Measurements from ENCODE around the gene PDE4D.
A peak's percentile ranks its signal among the peaks of the same experiment; 100 is the strongest.

The PDE4D gene

DNA sequence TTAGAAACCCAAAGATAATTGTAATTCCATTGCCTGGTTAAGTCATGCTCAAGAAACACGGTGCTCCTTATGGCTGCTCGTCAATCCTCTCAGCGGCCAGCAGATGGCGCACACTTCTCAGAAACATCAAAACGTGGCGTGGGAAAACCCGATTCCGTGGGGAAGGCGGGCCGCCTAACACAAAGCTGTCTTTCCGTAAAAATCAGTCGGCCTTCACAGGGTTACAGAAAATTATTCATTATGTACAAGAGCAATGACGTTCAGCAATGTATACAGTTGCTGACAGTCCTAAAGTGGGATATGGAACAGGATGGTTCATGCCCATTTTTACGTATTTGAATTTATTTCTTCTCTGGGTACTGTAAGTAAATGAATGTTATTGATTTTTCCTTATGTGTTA lies 83.5 kb downstream of the PDE4D start:
- DNase-seq (ENCODE audit: low read depth) = peak; percentile 88
- TF ChIP-seq, protein P1, sequence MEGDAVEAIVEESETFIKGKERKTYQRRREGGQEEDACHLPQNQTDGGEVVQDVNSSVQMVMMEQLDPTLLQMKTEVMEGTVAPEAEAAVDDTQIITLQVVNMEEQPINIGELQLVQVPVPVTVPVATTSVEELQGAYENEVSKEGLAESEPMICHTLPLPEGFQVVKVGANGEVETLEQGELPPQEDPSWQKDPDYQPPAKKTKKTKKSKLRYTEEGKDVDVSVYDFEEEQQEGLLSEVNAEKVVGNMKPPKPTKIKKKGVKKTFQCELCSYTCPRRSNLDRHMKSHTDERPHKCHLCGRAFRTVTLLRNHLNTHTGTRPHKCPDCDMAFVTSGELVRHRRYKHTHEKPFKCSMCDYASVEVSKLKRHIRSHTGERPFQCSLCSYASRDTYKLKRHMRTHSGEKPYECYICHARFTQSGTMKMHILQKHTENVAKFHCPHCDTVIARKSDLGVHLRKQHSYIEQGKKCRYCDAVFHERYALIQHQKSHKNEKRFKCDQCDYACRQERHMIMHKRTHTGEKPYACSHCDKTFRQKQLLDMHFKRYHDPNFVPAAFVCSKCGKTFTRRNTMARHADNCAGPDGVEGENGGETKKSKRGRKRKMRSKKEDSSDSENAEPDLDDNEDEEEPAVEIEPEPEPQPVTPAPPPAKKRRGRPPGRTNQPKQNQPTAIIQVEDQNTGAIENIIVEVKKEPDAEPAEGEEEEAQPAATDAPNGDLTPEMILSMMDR (conservative IDR thresholded peaks at IDR 0.05; ENCODE audit: low read depth, low read length) = peak; percentile 95
- H3K4me3 ChIP-seq (ENCODE audit: low read depth, low read length) = peak overlapping the region; percentile 27

DNA sequence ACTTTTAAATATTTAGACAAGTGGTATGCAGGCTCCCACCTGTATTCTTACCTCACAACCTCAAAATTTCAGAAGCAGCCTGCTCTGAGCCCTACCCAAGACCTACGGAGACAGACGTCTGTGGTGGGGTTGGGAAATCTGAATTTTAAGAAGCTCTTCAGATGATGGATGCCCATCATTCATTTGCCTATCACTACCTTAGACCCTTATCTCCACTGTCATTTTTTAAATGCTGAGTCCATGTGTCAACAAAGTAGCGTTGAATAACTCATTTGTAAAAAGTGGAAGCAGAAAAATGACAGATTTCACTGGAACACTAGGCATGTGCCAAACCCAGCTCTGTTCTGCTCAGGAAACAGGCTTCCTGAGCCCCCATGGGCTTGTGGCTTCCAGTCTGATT lies 85.7 kb downstream of the PDE4D start:
- H3K4me3 ChIP-seq (ENCODE audit: low read depth, low read length) = no peak overlapping the region
- DNase-seq (ENCODE audit: low read depth) = no peak
- TF ChIP-seq, protein P1 (conservative IDR thresholded peaks at IDR 0.05; ENCODE audit: low read depth, low read length) = no peak

DNA sequence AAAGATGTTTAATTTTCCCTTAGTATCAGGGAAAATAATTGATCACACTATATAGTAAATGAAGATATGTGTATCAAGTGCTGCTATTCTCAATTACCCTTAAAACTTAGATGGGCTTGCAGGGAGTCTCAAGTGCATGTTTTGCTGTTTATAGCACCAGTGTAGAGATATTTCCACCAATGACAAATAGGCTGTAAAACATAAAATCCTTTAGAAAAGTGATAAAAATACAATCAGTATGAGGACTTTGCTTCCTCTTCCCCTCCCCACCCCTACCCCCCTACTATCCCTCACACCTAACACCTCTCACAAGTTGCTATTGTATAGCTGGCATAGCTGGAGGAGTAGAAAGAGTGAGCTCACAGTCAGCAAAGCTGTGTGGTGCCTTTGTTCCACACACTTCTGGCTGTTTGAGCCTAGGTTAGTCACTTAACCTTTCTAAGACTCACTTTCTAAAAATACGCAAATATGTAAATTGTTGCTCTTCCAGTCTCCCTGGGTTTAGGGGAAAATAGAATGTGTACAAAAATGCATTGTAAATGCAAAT lies 93.1 kb downstream of the PDE4D start:
- no peak for DNase-seq (ENCODE audit: low read depth)
- no peak overlapping the region for H3K4me3 ChIP-seq (ENCODE audit: low read depth, low read length)
- TF ChIP-seq, protein P1 (conservative IDR thresholded peaks at IDR 0.05; ENCODE audit: low read depth, low read length) = no peak

DNA sequence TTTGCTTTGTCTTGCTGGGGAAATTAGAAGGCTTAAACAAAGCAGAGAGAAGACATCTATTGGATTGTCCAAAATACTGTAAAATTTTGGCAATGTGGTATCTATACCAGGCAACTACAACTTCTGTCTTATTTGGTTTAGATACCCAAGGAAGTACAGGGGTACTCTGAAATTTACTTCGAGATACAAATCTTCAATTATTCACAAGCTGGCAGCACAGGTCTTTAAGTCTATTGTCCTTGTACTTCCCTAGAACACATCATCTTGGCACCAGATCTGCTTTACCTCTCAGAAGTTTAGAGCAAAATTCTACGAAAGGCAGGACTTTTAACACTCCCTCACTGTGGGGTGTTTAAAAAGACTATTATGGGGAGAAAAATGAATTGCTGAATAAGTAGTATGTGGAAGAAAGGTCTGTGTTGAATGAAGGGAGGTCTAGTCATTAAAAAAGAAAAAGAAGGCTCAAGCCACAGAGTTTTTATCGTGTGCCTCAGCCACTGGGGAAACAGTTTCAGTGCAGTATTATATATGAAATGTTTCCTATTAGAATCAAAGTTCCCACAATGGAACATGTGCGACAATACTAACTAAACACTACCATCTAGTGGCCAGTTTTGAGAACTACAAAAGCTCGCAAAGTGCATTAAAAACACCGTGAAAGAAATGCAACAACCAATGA lies 93.7 kb downstream of the PDE4D start:
- DNase-seq (ENCODE audit: low read depth) = peak; percentile 83
- TF ChIP-seq, protein P1 (conservative IDR thresholded peaks at IDR 0.05; ENCODE audit: low read depth, low read length) = peak; percentile 54
- no peak overlapping the region for H3K4me3 ChIP-seq (ENCODE audit: low read depth, low read length)

DNA sequence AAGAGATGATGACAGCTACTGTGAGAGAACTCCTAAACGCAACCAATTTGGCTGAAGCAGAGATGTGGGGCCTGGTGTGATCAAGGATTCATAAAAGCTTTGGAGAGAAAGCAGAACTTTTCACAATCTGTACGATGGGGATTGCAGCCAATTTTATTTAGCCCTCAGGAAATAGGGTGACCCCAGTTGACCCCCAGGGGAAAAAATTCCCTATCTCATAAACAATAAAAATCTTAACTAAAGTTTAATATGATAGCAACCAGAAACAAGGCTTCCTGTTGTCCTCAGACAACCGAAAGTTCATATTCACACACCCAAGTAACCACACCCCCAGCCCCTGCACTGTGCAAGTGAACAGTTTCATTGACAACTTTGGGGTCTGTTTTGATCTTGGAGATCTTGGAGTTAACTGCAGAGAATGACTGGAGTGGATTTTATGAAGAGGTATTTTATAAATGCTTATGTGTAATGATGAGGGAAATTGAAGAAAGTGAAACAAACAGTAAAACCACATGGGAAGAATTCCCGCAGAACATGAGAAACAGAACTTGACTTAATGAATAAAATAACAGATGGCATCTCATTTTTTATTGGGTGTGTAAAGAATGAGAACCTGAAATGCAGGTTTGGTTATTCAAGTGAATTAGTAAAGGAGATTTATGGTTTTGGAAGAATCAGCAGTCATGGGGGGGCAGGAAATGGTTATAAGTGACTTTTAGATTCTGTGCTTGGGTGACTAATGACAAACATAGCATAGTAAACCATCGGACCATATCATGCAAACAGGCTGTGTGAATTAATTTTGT lies 94.5 kb downstream of the PDE4D start:
- TF ChIP-seq, protein P1 (conservative IDR thresholded peaks at IDR 0.05; ENCODE audit: low read depth, low read length) = no peak
- peak overlapping the region; percentile 13 for H3K4me3 ChIP-seq (ENCODE audit: low read depth, low read length)
- DNase-seq (ENCODE audit: low read depth) = peak; percentile 60

DNA sequence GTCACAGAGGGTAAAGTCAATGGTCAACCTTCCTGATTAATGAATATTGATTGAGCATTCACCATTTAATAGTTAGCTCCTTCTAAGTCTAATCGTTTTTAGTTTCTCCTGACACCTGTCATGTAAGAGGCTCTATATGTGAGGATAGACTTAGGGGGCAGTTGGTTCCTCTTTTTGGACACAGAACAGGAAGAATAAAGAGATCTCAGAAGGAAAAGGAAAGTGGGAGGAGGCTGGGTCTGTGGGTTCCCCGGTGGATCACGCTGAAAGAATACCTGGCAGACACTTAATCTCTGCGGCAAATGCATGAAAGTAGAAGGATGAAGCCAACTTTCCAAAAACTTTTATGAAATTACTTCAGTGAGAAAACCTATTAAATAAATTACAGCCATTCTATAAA lies 98.4 kb downstream of the PDE4D start:
- TF ChIP-seq, protein P1 (conservative IDR thresholded peaks at IDR 0.05; ENCODE audit: low read depth, low read length) = no peak
- no peak for DNase-seq (ENCODE audit: low read depth)
- no peak overlapping the region for H3K4me3 ChIP-seq (ENCODE audit: low read depth, low read length)
